NCI-H2196 (cell line): ENCODE data around the gene OTOF.
A peak's percentile ranks its signal among the peaks of the same experiment; 100 is the strongest.

Source experiments
- DNase-seq: peaks from one replicate; lab custom pipeline; 2025; ENCODE audit not compliant: unreplicated experiment; lab: John Stamatoyannopoulos, UW

OTOF gene

GRCh38 chr2:26414311-26414710 lies 63.6 kb downstream of the OTOF start:
- DNase-seq, result no peak

DNA sequence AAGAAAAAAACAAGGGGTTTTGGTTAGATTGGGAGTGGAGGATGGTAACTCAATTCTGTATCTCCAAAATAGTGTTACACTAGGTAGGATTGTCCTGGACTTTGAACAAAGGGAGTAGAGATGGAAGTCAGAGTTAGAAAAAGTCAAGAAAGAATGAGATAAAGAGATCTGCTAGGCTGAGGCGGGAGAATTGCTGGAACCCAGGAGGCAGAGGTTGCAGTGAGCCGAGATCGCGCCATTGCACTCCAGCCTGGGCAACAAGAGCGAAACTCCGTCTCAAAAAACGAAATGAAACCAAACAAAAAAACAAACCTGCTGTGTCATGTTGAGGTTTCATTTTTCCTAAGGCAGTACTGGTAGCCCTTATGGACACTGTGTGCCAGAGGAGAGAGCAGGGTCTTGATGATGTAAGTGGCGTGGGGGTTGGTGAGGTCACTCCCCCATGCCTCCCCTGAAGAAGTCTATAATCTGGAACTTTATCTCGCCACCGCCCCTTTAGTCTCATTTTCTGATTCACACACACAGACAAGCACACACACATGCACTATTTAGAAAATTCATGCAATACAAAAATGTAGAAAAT lies 65.7 kb downstream of the OTOF start:
- DNase-seq, result no peak

DNA sequence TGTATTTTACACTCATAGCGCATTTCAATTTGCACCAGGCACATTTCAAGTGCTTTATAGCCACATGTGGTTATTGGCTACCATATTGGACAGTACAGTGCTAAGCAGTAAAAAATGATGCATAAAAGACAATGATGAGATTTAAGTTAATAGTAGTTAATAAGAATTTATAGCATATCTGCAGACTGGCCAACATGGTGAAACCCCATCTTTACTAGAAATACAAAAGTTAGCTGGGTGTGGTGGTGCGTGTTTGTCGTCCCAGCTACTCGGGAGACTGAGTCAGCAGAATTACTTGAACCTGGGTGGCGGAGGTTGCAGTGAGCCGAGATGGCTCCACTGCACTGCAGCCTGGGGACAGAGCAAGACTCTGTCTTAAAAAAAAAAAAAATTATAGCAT lies 66.5 kb downstream of the OTOF start:
- DNase-seq, result no peak

DNA sequence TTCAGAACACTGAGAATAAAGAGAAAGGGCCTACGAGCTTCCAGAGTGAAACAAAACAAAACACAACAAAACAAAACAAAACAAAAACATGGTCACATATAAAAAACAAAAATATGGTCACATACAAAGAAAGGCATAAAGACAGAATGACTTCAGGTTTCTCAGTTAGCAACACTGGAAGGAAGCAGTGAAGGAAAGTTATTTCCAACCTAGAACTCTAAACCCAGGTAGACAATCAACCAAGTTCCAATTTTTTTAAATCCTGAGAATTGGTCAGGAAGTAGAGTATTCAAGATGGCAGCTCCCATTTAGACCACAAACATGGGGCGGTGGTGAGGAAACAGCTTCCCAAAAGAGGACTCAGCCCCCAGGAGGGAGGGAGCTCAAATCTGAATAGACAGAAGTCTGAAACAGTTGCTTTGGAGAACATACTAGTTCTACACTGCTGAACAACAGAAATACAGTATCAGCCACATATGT lies 67.1 kb downstream of the OTOF start:
- no peak for DNase-seq

GRCh38 chr2:26409785-26410184 lies 68.1 kb downstream of the OTOF start:
- no peak for DNase-seq

GRCh38 chr2:26407526-26407925 lies 70.4 kb downstream of the OTOF start:
- peak; percentile 8 for DNase-seq
